Measurements from ENCODE around the gene SPRY2.

SPRY2 gene

GRCh38 chr13:80341101-80341755 lies at the start of gene SPRY2 (continued):
- TF ChIP-seq ZNF239 (tag by site-specific recombination; IDR thresholded peaks at IDR 0.05) (no peak), TRIM28 (IDR thresholded peaks at IDR 0.05; ENCODE audit: borderline replicate concordance, low read length) (peak; percentile 70), OVOL3 (tag by site-specific recombination; IDR thresholded peaks at IDR 0.05) (no peak), HOXC10 (CRISPR knock-in tag; IDR thresholded peaks at IDR 0.05) (no peak), ZNF121 (tag by site-specific recombination; IDR thresholded peaks at IDR 0.05) (peak; percentile 20; the same call in 1 of the 2 replicates), ZNF571 (tag by site-specific recombination; IDR thresholded peaks at IDR 0.05) (no peak), ZNF266 (tag by site-specific recombination; IDR thresholded peaks at IDR 0.05; ENCODE audit: low read depth) (no peak), ZBTB26 (tag by site-specific recombination; optimal IDR thresholded peaks at IDR 0.05) (peak; percentile 52), BCL6B (tag by site-specific recombination; IDR thresholded peaks at IDR 0.05) (no peak), ZNF19 (tag by site-specific recombination; IDR thresholded peaks at IDR 0.05; ENCODE audit: low read depth) (no peak), ZBTB48 (tag by site-specific recombination; IDR thresholded peaks at IDR 0.05) (no peak), ZSCAN30 (tag by site-specific recombination; IDR thresholded peaks at IDR 0.05) (peak; percentile 77; the same call in 1 of the 2 replicates), ZBTB20 (tag by site-specific recombination; IDR thresholded peaks at IDR 0.05) (no peak), ZNF302 (tag by site-specific recombination; IDR thresholded peaks at IDR 0.05; ENCODE audit: low read depth) (no peak), ZNF654 (tag by site-specific recombination; IDR thresholded peaks at IDR 0.05; ENCODE audit: low read depth) (no peak), ZBTB17 (tag by site-specific recombination; IDR thresholded peaks at IDR 0.05) (no peak), KLF10 (tag by site-specific recombination; IDR thresholded peaks at IDR 0.05) (peak; percentile 95), INSM2 (tag by site-specific recombination; IDR thresholded peaks at IDR 0.05) (0 out of 2 replicates have a peak, but pooled peaks have one; percentile 21), SETDB1 (IDR thresholded peaks at IDR 0.05; ENCODE audit: insufficient read length, low read length) (no peak), ELK4 (IDR thresholded peaks at IDR 0.05; ENCODE audit: borderline replicate concordance, low read depth, low read length) (peak; percentile 74; the same call in 1 of the 2 replicates), ZNF423 (tag by site-specific recombination; IDR thresholded peaks at IDR 0.05) (peak; percentile 96), ZNF658 (tag by site-specific recombination; IDR thresholded peaks at IDR 0.05) (no peak), ZNF394 (tag by site-specific recombination; IDR thresholded peaks at IDR 0.05; ENCODE audit: borderline replicate concordance) (peak; percentile 41; the same call in 1 of the 2 replicates), ZNF510 (tag by site-specific recombination; IDR thresholded peaks at IDR 0.05; ENCODE audit: insufficient replicate concordance) (no peak), KLF9 (tag by site-specific recombination; IDR thresholded peaks at IDR 0.05; ENCODE audit: low read depth) (peak; percentile 58; the same call in 1 of the 2 replicates), ZNF157 (tag by site-specific recombination; IDR thresholded peaks at IDR 0.05) (no peak), ZFP69B (tag by site-specific recombination; IDR thresholded peaks at IDR 0.05) (peak; percentile 73), EGR2 (tag by site-specific recombination; IDR thresholded peaks at IDR 0.05; ENCODE audit: low read depth) (peak; percentile 93), ZNF221 (tag by site-specific recombination; IDR thresholded peaks at IDR 0.05; ENCODE audit: borderline replicate concordance) (no peak), ZNF777 (tag by site-specific recombination; IDR thresholded peaks at IDR 0.05; ENCODE audit: borderline replicate concordance) (no peak), MEIS1 (CRISPR knock-in tag; IDR thresholded peaks at IDR 0.05; ENCODE audit: borderline replicate concordance) (no peak), ZNF155 (tag by site-specific recombination; IDR thresholded peaks at IDR 0.05) (no peak), ZNF16 (tag by site-specific recombination; IDR thresholded peaks at IDR 0.05; ENCODE audit: low read depth) (no peak)
